ENCODE measurements around the gene SGTA. TPM values are rescaled to one million over a fixed set of nuclear protein-coding genes. Genes with fewer than 3 reads are reported as not detected.

The SGTA gene
- total and polyA plus RNA-seq, 2 of the 4 experiments (the other 2 are of a cell fraction), result 17.4 to 72.9 TPM

- peaks cover 78% of the 10 kb centered on the region for H4K20me1 ChIP-seq (ENCODE audit: insufficient read depth, low read length)
- H3K4me2 ChIP-seq (ENCODE audit: low read depth, low read length), result no peak overlapping the region
- H4K5ac ChIP-seq (ENCODE audit: low read depth, low read length), result no peak overlapping the region
- H2BK20ac ChIP-seq (ENCODE audit: low read depth, low read length), result no peak overlapping the region
- CTCF ChIA-PET, result no interaction called here
- WGBS, 2 experiments (ENCODE audit: extremely low coverage in 2 of 2, insufficient read length in 1 of 2), result 84% methylated on average over 7 of the region's 14 CpGs; no CpG with 5 or more reads in 1 of the 2 experiments
- H3K56ac ChIP-seq (ENCODE audit: extremely low read depth, insufficient read depth, low read length), result no peak overlapping the region
- no peak overlapping the region for H3K4me3 ChIP-seq (ENCODE audit: insufficient read depth, low read depth, low read length)
- no peak overlapping the region for H4K8ac ChIP-seq (ENCODE audit: low read depth in 2 of 2, low read length in 2 of 2)
- ATAC-seq (ENCODE audit: low read depth), result no peak
- DNase-seq, result no peak
- H3K9me1 ChIP-seq (ENCODE audit: insufficient read depth, low read length), result peaks cover 6% of the 10 kb centered on the region; the same call in 1 of the 2 replicates
- BruUV-seq (replicated peaks), result no TSS peak
- H2AFZ ChIP-seq (replicated peaks; ENCODE audit: low read length, poor library complexity), result no peak overlapping the region
- intact Hi-C loops (cut with micrococcal nuclease), result no loop called here
- no peak overlapping the region for H4K91ac ChIP-seq (ENCODE audit: insufficient read depth, low read depth, low read length)
- H3K18ac ChIP-seq (ENCODE audit: low read depth, low read length), result no peak overlapping the region
- POLR2A ChIA-PET (ENCODE audit: unreplicated experiment), result no interaction called here
- no peak overlapping the region for H3K23ac ChIP-seq (ENCODE audit: low read depth, low read length)
- H2BK15ac ChIP-seq (ENCODE audit: low read depth, low read length), result no peak overlapping the region
- H3K9me3 ChIP-seq (ENCODE audit: control insufficient read depth, insufficient read depth, low read length), result no peaks in the 10 kb centered on the region
- peaks cover 5 to 77% of the 10 kb centered on the region in 2 experiments; a peak in 2 of 4 replicates for H3K79me1 ChIP-seq (ENCODE audit: low read depth in 1 of 2, low read length in 2 of 2)
- H2BK120ac ChIP-seq (ENCODE audit: low read depth, low read length), result no peak overlapping the region
- no peak overlapping the region for H3K14ac ChIP-seq (replicated peaks; ENCODE audit: low read depth, low read length)
- H3K27me3 ChIP-seq (ENCODE audit: control insufficient read depth, insufficient read depth, low read length), result no peaks in the 10 kb centered on the region
- peaks cover 4% of the 10 kb centered on the region; the same call in 1 of the 2 replicates for H3K4me1 ChIP-seq (ENCODE audit: control insufficient read depth, insufficient read depth, low read length)
- H2BK5ac ChIP-seq (ENCODE audit: low read depth, low read length, poor library complexity, severe bottlenecking), result no peak overlapping the region
- dilution Hi-C loops (cut with HindIII; ENCODE audit: low sequenced_read_pairs, unreplicated experiment), result no loop called here
- H3K9ac ChIP-seq (ENCODE audit: low read depth, low read length), result no peak overlapping the region
- H3K36me3 ChIP-seq (ENCODE audit: control insufficient read depth, insufficient read depth, low read length), result peaks cover 6% of the 10 kb centered on the region
- TF ChIP-seq RFX5 (IDR thresholded peaks at IDR 0.05; ENCODE audit: low read depth, low read length), result no peak
- TF ChIP-seq CHD1 (IDR thresholded peaks at IDR 0.05; ENCODE audit: low read depth, low read length), result no peak
- TF ChIP-seq CEBPB (IDR thresholded peaks at IDR 0.05; ENCODE audit: low read depth, low read length), result no peak
- no peak for TF ChIP-seq RAD21 (IDR thresholded peaks at IDR 0.05; ENCODE audit: low read length)
- no peak for TF ChIP-seq USF2 (IDR thresholded peaks at IDR 0.05; ENCODE audit: low read depth, low read length)
- no peak for TF ChIP-seq POLR2A (IDR thresholded peaks at IDR 0.05; ENCODE audit: low read depth, low read length)
- TF ChIP-seq, protein P1, sequence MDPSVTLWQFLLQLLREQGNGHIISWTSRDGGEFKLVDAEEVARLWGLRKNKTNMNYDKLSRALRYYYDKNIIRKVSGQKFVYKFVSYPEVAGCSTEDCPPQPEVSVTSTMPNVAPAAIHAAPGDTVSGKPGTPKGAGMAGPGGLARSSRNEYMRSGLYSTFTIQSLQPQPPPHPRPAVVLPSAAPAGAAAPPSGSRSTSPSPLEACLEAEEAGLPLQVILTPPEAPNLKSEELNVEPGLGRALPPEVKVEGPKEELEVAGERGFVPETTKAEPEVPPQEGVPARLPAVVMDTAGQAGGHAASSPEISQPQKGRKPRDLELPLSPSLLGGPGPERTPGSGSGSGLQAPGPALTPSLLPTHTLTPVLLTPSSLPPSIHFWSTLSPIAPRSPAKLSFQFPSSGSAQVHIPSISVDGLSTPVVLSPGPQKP (IDR thresholded peaks at IDR 0.05; ENCODE audit: borderline replicate concordance, low read depth, low read length), result no peak
- TF ChIP-seq, protein P2, sequence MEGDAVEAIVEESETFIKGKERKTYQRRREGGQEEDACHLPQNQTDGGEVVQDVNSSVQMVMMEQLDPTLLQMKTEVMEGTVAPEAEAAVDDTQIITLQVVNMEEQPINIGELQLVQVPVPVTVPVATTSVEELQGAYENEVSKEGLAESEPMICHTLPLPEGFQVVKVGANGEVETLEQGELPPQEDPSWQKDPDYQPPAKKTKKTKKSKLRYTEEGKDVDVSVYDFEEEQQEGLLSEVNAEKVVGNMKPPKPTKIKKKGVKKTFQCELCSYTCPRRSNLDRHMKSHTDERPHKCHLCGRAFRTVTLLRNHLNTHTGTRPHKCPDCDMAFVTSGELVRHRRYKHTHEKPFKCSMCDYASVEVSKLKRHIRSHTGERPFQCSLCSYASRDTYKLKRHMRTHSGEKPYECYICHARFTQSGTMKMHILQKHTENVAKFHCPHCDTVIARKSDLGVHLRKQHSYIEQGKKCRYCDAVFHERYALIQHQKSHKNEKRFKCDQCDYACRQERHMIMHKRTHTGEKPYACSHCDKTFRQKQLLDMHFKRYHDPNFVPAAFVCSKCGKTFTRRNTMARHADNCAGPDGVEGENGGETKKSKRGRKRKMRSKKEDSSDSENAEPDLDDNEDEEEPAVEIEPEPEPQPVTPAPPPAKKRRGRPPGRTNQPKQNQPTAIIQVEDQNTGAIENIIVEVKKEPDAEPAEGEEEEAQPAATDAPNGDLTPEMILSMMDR (conservative IDR thresholded peaks at IDR 0.05; ENCODE audit: low read depth, low read length), result no peak
- TF ChIP-seq BHLHE40 (IDR thresholded peaks at IDR 0.05; ENCODE audit: low read depth, low read length), result no peak
- TF ChIP-seq RCOR1 (IDR thresholded peaks at IDR 0.05; ENCODE audit: insufficient replicate concordance, low read length), result no peak
- TF ChIP-seq NFE2L2 (IDR thresholded peaks at IDR 0.05; ENCODE audit: low read depth, low read length), result no peak
- no peak for TF ChIP-seq SMC3 (IDR thresholded peaks at IDR 0.05; ENCODE audit: low read depth, low read length)
- no peak for TF ChIP-seq MAZ (IDR thresholded peaks at IDR 0.05; ENCODE audit: borderline replicate concordance, low read depth, low read length)
- no peak for TF ChIP-seq MAFK (IDR thresholded peaks at IDR 0.05; ENCODE audit: low read depth, low read length)
- no peak for TF ChIP-seq MXI1 (IDR thresholded peaks at IDR 0.05; ENCODE audit: borderline replicate concordance, low read depth, low read length)
- no peak for TF ChIP-seq FOS (IDR thresholded peaks at IDR 0.05; ENCODE audit: low read depth, low read length)
- no peak overlapping the region for H2AK9ac ChIP-seq (replicated peaks; ENCODE audit: low read depth, low read length, poor library complexity)
- no peak overlapping the region for H3K4ac ChIP-seq (ENCODE audit: low read depth, low read length)
- no peak overlapping the region for H2AK5ac ChIP-seq (ENCODE audit: low read depth, low read length)
- no peak overlapping the region for H3K27ac ChIP-seq (ENCODE audit: insufficient read depth, low read length)
- in situ Hi-C loops (cut with MboI; ENCODE audit: low sequenced_read_pairs), result no loop called here
Measured at GRCh38 chr19:2779121-2779740, 3.8 kb downstream of the SGTA start.

Data from IMR-90 (cell line).